GM19372 (cell line): Measurements from ENCODE around the gene SLIRP.
"Not testable (repeated sequence)": the region's sequence is repeated elsewhere in the genome, so short reads cannot be mapped to it uniquely, and the experiment has no call there.

ENCODE experiments used
- ATAC-seq: cut with Tn5 transposase; IDR thresholded peaks from one replicate; pipeline ENCODE4 v1.9.1; 2021; ENCODE audit warnings: mild to moderate bottlenecking, low read depth, moderate library complexity; ENCODE audit not compliant: unreplicated experiment

SLIRP gene

GRCh38 chr14:77738559-77739250, 30.8 kb downstream of the SLIRP start:
- ATAC-seq = no peak

GRCh38 chr14:77741438-77741837, 33.5 kb downstream of the SLIRP start:
- ATAC-seq = no peak

- ATAC-seq = no peak
Measured at GRCh38 chr14:77746064-77746702, 38.3 kb downstream of the SLIRP start.

- not testable (repeated sequence) for ATAC-seq
Measured at GRCh38 chr14:77747425-77747824, 39.5 kb downstream of the SLIRP start.

GRCh38 chr14:77752266-77752665, 44.4 kb downstream of the SLIRP start:
- no peak for ATAC-seq

GRCh38 chr14:77752799-77753516, 45.1 kb downstream of the SLIRP start:
- ATAC-seq = no peak

GRCh38 chr14:77760381-77761204, 52.7 kb downstream of the SLIRP start, which contains the start of gene SNW1:
SNW1 (minus strand) TSS chr14:77761156; CDS start chr14:77761127, 29 bp downstream.
- ATAC-seq = peak; percentile 89

GRCh38 chr14:77761205-77761931, 53.5 kb downstream of the SLIRP start:
- ATAC-seq = no peak

- no peak for ATAC-seq
Measured at GRCh38 chr14:77763316-77763715, 55.4 kb downstream of the SLIRP start.

- no peak for ATAC-seq
Measured at GRCh38 chr14:77763978-77764377, 56.1 kb downstream of the SLIRP start.
